ENCODE results near the gene STAT2. TPM values are rescaled to one million over a fixed set of nuclear protein-coding genes. Genes with fewer than 3 reads are reported as not detected.
"Not testable (repeated sequence)": the region's sequence is repeated elsewhere in the genome, so short reads cannot be mapped to it uniquely, and the experiment has no call there.

Gene STAT2
- total RNA-seq, 3 donors from 2014 or later: 198 to 207 (median 198) TPM

DNA sequence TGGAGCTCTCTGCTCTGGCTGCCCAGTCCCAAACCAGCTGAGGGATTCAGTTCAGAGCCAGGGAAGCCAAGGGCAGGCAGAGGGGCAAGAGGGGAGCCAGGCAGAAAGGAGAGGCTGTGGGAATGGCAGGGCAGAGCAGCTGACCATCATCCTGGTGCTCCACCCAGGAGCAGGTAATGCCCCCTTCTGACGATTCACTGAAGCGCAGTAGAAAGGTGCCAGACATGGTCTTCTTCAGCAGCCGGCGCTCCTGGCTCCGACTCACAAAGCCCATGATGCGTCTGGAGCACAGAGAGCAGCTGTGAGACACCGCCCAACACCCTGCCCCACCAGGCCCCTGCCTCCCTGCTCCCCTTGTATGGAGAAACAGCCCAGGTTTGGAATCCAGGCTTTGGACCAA lies 13.2 kb downstream of the STAT2 start:
- no peak for TF ChIP-seq POLR2A (IDR thresholded peaks at IDR 0.05)
- TF ChIP-seq, protein P1, sequence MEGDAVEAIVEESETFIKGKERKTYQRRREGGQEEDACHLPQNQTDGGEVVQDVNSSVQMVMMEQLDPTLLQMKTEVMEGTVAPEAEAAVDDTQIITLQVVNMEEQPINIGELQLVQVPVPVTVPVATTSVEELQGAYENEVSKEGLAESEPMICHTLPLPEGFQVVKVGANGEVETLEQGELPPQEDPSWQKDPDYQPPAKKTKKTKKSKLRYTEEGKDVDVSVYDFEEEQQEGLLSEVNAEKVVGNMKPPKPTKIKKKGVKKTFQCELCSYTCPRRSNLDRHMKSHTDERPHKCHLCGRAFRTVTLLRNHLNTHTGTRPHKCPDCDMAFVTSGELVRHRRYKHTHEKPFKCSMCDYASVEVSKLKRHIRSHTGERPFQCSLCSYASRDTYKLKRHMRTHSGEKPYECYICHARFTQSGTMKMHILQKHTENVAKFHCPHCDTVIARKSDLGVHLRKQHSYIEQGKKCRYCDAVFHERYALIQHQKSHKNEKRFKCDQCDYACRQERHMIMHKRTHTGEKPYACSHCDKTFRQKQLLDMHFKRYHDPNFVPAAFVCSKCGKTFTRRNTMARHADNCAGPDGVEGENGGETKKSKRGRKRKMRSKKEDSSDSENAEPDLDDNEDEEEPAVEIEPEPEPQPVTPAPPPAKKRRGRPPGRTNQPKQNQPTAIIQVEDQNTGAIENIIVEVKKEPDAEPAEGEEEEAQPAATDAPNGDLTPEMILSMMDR (IDR thresholded peaks at IDR 0.05): no peak
- TF ChIP-seq POLR2AphosphoS5 (IDR thresholded peaks at IDR 0.05): no peak
- intact Hi-C loops (cut with DNase I; ENCODE audit: low total_unique reads): no loop called here
- Histone ChIP-seq H3K36me3 (peaks cover 10% of the 10 kb centered on the region), H3K27ac (no peak overlapping the region), H3K9me3 (no peaks in the 10 kb centered on the region), H3K4me3 (no peak overlapping the region), H3K27me3 (no peaks in the 10 kb centered on the region), H3K4me1 (no peaks in the 10 kb centered on the region)
- DNase-seq (ENCODE audit: low spot score in 2 of 2): no peak

DNA sequence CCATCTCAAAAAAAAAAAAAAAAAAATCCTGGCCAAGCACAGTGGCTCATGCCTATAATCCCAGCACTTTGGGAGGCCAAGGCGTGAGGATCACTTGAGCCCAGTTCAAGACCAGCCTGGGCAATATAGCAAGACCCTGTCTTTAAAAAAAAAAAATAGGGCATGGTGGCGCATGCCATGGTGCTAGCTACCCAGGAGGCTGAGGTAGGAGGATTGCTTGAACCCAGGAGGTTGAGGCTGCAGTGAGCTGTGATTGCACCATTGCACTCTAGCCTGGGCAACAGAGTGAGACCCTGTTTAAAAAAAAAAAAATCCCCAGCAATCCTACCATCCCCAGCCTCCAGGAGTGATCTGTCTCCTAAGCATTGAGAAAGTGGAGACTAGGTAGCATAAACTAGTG lies 17.6 kb downstream of the STAT2 start:
- DNase-seq (ENCODE audit: low spot score in 2 of 2); H3K27ac ChIP-seq; H3K4me1 ChIP-seq; intact Hi-C loops (cut with DNase I; ENCODE audit: low total_unique reads); H3K9me3 ChIP-seq; H3K27me3 ChIP-seq; H3K36me3 ChIP-seq; H3K4me3 ChIP-seq: not testable (repeated sequence)

GRCh38 chr12:56341616-56342015 lies 18.3 kb downstream of the STAT2 start:
- Histone ChIP-seq H3K4me3 (no peak overlapping the region), H3K27ac (no peak overlapping the region), H3K27me3 (no peaks in the 10 kb centered on the region), H3K4me1 (no peaks in the 10 kb centered on the region), H3K36me3 (no peaks in the 10 kb centered on the region), H3K9me3 (no peaks in the 10 kb centered on the region)
- no peak for DNase-seq (ENCODE audit: low spot score in 2 of 2)
- intact Hi-C loops (cut with DNase I; ENCODE audit: low total_unique reads): no loop called here
- TF ChIP-seq POLR2A (IDR thresholded peaks at IDR 0.05): no peak
- TF ChIP-seq, protein P1 (IDR thresholded peaks at IDR 0.05): no peak
- TF ChIP-seq POLR2AphosphoS5 (IDR thresholded peaks at IDR 0.05): no peak

DNA sequence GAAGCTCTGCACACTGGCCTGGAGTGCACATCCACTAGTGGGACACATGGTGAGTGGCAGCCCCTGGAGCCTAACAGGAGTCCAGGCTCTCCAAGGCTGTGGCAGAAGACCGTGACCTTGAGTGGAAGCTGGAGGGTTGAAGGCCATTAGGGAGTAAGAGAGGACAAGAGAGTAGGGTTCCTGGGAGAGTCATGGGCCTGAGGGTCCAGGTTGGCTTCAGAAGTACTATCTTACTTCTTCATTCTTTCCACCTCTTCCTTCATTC lies 20.8 kb downstream of the STAT2 start:
- Histone ChIP-seq H3K27me3 (no peaks in the 10 kb centered on the region), H3K27ac (peak overlapping the region; percentile 44 to 50), H3K4me1 (no peaks in the 10 kb centered on the region), H3K4me3 (no peak overlapping the region), H3K9me3 (no peaks in the 10 kb centered on the region), H3K36me3 (no peaks in the 10 kb centered on the region)
- no peak for TF ChIP-seq POLR2A (IDR thresholded peaks at IDR 0.05)
- TF ChIP-seq, protein P1 (IDR thresholded peaks at IDR 0.05): no peak
- no peak for DNase-seq (ENCODE audit: low spot score in 2 of 2)
- intact Hi-C loops (cut with DNase I; ENCODE audit: low total_unique reads): no loop called here

DNA sequence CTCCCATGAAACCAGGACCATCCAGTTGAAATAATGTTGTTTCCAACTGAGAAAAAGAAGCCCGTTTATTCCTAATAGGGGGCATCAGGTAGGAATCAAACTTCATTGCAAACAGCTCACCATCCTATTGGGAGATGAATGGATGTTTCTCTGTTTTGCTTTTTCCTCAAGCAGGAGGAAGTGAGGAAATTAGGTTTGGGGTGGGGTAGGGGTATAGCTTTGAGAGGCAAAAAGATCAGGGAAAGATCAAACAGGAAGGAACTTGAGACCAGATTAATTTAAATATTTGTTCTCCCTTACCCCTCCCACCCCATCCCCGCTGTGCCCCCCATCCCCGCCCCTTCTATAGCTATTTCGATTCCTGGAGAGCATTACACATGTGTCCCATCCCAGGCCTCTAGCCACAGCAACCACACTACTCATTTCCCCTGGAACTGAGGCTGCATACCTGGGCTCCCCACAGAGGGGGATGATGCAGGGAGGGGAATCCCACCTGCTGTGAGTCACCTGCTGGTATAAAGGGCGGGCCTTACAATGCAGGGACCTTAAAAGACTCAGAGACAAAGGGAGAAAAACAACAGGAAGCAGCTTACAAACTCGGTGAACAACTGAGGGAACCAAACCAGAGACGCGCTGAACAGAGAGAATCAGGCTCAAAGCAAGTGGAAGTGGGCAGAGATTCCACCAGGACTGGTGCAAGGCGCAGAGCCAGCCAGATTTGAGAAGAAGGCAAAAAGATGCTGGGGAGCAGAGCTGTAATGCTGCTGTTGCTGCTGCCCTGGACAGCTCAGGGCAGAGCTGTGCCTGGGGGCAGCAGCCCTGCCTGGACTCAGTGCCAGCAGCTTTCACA lies 21.4 kb downstream of the STAT2 start, which contains the start of gene IL23A:
Gene IL23A (plus strand): TSS at position 577 of the 850 bp plus-strand sequence. CDS start 161 bp downstream, at position 738.
- Histone ChIP-seq H3K36me3 (no peaks in the 10 kb centered on the region), H3K4me3 (no peak within 1 kb of the TSS), H3K27ac (peak within 1 kb of the TSS; percentile 44 to 50), H3K9me3 (no peaks in the 10 kb centered on the region), H3K27me3 (no peaks in the 10 kb centered on the region), H3K4me1 (no peaks in the 10 kb centered on the region)
- intact Hi-C loops (cut with DNase I; ENCODE audit: low total_unique reads): no loop called here
- no peak for DNase-seq (ENCODE audit: low spot score in 2 of 2)
- TF ChIP-seq POLR2AphosphoS5 (IDR thresholded peaks at IDR 0.05) (no peak), POLR2A (IDR thresholded peaks at IDR 0.05) (no peak)
- TF ChIP-seq, protein P1 (IDR thresholded peaks at IDR 0.05): no peak
